Epithelial cell of esophagus (primary cell): Measurements from ENCODE around the gene ADGRD1.

Experiments
- DNase-seq: peaks from one replicate; pipeline ENCODE4 v3.0.0; 2010; ENCODE audit warnings: low read depth
- H3K4me3 ChIP-seq: 2 replicates; pipeline ENCODE4 v1.5.1; 2011; ENCODE audit warnings: mild to moderate bottlenecking, low read length, control low read depth
- CTCF ChIP-seq: IDR thresholded peaks from 2 replicates; pipeline ENCODE4 v1.5.1; 2011; ENCODE audit warnings: low read depth, mild to moderate bottlenecking, low read length, control low read depth, inconsistent platforms; ENCODE audit not compliant: insufficient read depth; ENCODE audit errors: missing control alignments

Gene ADGRD1

GRCh38 chr12:131049002-131049401 is 95.3 kb downstream of the ADGRD1 start:
- H3K4me3 ChIP-seq = no peak overlapping the region
- no peak for DNase-seq
- no peak for TF ChIP-seq CTCF

GRCh38 chr12:131049549-131050339 is 96.0 kb downstream of the ADGRD1 start:
- no peak for TF ChIP-seq CTCF
- DNase-seq = no peak
- no peak overlapping the region for H3K4me3 ChIP-seq

GRCh38 chr12:131050463-131051154 is 96.9 kb downstream of the ADGRD1 start:
- no peak for TF ChIP-seq CTCF
- H3K4me3 ChIP-seq = no peak overlapping the region
- DNase-seq = no peak

- no peak for DNase-seq
- H3K4me3 ChIP-seq = no peak overlapping the region
- no peak for TF ChIP-seq CTCF
Observed at GRCh38 chr12:131051155-131051473, 97.4 kb downstream of the ADGRD1 start.

GRCh38 chr12:131052063-131052781 is 98.5 kb downstream of the ADGRD1 start:
- H3K4me3 ChIP-seq = no peak overlapping the region
- DNase-seq = no peak
- TF ChIP-seq CTCF = no peak

GRCh38 chr12:131052929-131053328 is 99.2 kb downstream of the ADGRD1 start:
- DNase-seq = no peak
- TF ChIP-seq CTCF = no peak
- H3K4me3 ChIP-seq = no peak overlapping the region

GRCh38 chr12:131053567-131053966 is 99.9 kb downstream of the ADGRD1 start:
- H3K4me3 ChIP-seq = no peak overlapping the region
- no peak for TF ChIP-seq CTCF
- no peak for DNase-seq
